22Rv1 (cell line): Measurements from ENCODE around the gene TAPBPL.

ENCODE experiments used
- H3K27ac ChIP-seq: fragments of 450-650 bp; 2 replicates; pipeline ENCODE4 v1.5.1; 2017
- CTCF ChIP-seq: fragments of 450-650 bp; IDR thresholded peaks from 2 replicates; pipeline ENCODE4 v1.5.1; 2017; ENCODE audit warnings: mild to moderate bottlenecking
- ZFX ChIP-seq: fragments of 450-650 bp; IDR thresholded peaks from 2 replicates; pipeline ENCODE4 v1.6.1; 2017; ENCODE audit warnings: antibody characterized with exemption, borderline replicate concordance

The TAPBPL gene

GRCh38 chr12:6451348-6452244, at the start of gene TAPBPL:
Gene TAPBPL (plus strand): TSS chr12:6452042. CDS start chr12:6452249, 207 bp downstream.
- peak within 1 kb of the TSS; percentile 98 for H3K27ac ChIP-seq
- TF ChIP-seq CTCF = no peak
- no peak for TF ChIP-seq ZFX

GRCh38 chr12:6404390-6404789, 47.5 kb upstream of the TAPBPL start:
- TF ChIP-seq ZFX (no peak), CTCF (no peak)

GRCh38 chr12:6405963-6406362, 45.9 kb upstream of the TAPBPL start:
- no peak for TF ChIP-seq ZFX
- no peak for TF ChIP-seq CTCF
- no peak overlapping the region for H3K27ac ChIP-seq

More at GRCh38 chr12:6404390-6404789, 47.5 kb upstream of the TAPBPL start:
- no peak overlapping the region for H3K27ac ChIP-seq

GRCh38 chr12:6407236-6407954, 44.4 kb upstream of the TAPBPL start:
- TF ChIP-seq ZFX (no peak), CTCF (no peak)

GRCh38 chr12:6416596-6416995, 35.2 kb upstream of the TAPBPL start:
- H3K27ac ChIP-seq = no peak overlapping the region
- no peak for TF ChIP-seq CTCF
- no peak for TF ChIP-seq ZFX

More at GRCh38 chr12:6407236-6407954, 44.4 kb upstream of the TAPBPL start:
- no peak overlapping the region for H3K27ac ChIP-seq

- no peak overlapping the region for H3K27ac ChIP-seq
- no peak for TF ChIP-seq ZFX
- TF ChIP-seq CTCF = no peak
Observed at GRCh38 chr12:6418796-6419195, 33.0 kb upstream of the TAPBPL start.
